ENCODE results near the gene PCBP4.

PCBP4 gene

GRCh38 chr3:51968883-51969678 lies 1.8 kb upstream of the PCBP4 start:
- H3K4me3 ChIP-seq (ENCODE audit: insufficient read depth, low read length, poor library complexity, severe bottlenecking), result no peak overlapping the region
- TF ChIP-seq, protein P1, sequence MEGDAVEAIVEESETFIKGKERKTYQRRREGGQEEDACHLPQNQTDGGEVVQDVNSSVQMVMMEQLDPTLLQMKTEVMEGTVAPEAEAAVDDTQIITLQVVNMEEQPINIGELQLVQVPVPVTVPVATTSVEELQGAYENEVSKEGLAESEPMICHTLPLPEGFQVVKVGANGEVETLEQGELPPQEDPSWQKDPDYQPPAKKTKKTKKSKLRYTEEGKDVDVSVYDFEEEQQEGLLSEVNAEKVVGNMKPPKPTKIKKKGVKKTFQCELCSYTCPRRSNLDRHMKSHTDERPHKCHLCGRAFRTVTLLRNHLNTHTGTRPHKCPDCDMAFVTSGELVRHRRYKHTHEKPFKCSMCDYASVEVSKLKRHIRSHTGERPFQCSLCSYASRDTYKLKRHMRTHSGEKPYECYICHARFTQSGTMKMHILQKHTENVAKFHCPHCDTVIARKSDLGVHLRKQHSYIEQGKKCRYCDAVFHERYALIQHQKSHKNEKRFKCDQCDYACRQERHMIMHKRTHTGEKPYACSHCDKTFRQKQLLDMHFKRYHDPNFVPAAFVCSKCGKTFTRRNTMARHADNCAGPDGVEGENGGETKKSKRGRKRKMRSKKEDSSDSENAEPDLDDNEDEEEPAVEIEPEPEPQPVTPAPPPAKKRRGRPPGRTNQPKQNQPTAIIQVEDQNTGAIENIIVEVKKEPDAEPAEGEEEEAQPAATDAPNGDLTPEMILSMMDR (IDR thresholded peaks at IDR 0.05; ENCODE audit: insufficient read depth, low read length, poor library complexity, severe bottlenecking), result no peak
- TF ChIP-seq EZH2phosphoT487 (conservative IDR thresholded peaks at IDR 0.05; ENCODE audit: low read length), result no peak
- H3K9ac ChIP-seq (ENCODE audit: low read length), result no peak overlapping the region
- peaks cover 5% of the 10 kb centered on the region; the same call in 1 of the 2 replicates for H3K79me2 ChIP-seq (ENCODE audit: insufficient read depth, low read length)
- H3K9me2 ChIP-seq (replicated peaks; ENCODE audit: insufficient read depth, low read length), result no peaks in the 10 kb centered on the region
- H3K27me3 ChIP-seq (ENCODE audit: low read length), result no peaks in the 10 kb centered on the region
- no peak overlapping the region for H3K4me2 ChIP-seq (ENCODE audit: low read depth, low read length, poor library complexity, severe bottlenecking)
- no peaks in the 10 kb centered on the region for H4K20me1 ChIP-seq (ENCODE audit: low read depth, low read length)
- H3K27ac ChIP-seq (ENCODE audit: low read depth, low read length), result 0 out of 2 replicates have a peak overlapping the region, but pooled peaks have one; percentile 15
- H3K9me3 ChIP-seq (ENCODE audit: insufficient read depth, low read length), result no peaks in the 10 kb centered on the region
- H3F3A ChIP-seq (ENCODE audit: insufficient read depth), result 0 out of 2 replicates have a peak, but pooled peaks cover 7% of the 10 kb centered on the region
- no peaks in the 10 kb centered on the region for H3K36me3 ChIP-seq (ENCODE audit: low read length)
- no peak overlapping the region for H2AFZ ChIP-seq (ENCODE audit: low read depth, low read length, severe bottlenecking)

DNA sequence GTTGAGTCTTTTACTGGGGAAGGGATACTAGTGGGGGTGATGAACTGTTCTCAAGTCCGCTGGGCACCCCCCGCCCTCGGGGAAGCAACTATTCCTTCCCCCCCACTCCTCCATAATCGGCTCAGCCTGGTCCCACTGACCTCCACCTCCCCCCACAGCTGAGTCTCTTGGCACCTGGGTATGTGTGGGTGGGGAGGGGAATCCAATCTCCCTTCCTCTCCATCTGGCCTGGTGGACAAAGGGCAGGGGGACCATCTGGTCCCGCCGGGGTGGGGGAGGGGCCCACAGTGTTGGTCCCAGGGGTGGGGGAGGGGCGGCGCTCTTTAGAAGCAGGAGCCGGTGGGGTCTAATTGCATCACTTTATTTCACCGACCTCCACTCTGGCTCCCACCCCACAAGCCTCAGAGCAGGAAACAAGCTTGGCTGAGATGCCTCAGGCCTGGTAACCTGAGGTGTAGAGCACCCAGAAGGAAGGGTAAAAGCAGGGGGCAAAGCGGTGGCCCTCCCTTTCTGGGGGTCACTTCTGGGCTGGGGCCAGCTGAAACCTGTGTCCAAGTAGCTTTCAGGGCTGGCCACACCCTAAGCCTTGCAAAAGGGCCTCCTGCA lies 1.0 kb upstream of the PCBP4 start:
- Histone ChIP-seq H3K36me3 (ENCODE audit: low read length) (no peaks in the 10 kb centered on the region), H3K9me3 (ENCODE audit: insufficient read depth, low read length) (no peaks in the 10 kb centered on the region), H4K20me1 (ENCODE audit: low read depth, low read length) (no peaks in the 10 kb centered on the region), H3K4me2 (ENCODE audit: low read depth, low read length, poor library complexity, severe bottlenecking) (peak overlapping the region; percentile 75), H2AFZ (ENCODE audit: low read depth, low read length, severe bottlenecking) (peak overlapping the region; percentile 42), H3K27me3 (ENCODE audit: low read length) (no peaks in the 10 kb centered on the region), H3K4me3 (ENCODE audit: insufficient read depth, low read length, poor library complexity, severe bottlenecking) (peak overlapping the region; percentile 56), H3F3A (ENCODE audit: insufficient read depth) (0 out of 2 replicates have a peak, but pooled peaks cover 7% of the 10 kb centered on the region), H3K9ac (ENCODE audit: low read length) (peak overlapping the region; percentile 62), H3K27ac (ENCODE audit: low read depth, low read length) (0 out of 2 replicates have a peak overlapping the region, but pooled peaks have one; percentile 32), H3K9me2 (replicated peaks; ENCODE audit: insufficient read depth, low read length) (no peaks in the 10 kb centered on the region), H3K79me2 (ENCODE audit: insufficient read depth, low read length) (no peaks in the 10 kb centered on the region)
- TF ChIP-seq, protein P1 (IDR thresholded peaks at IDR 0.05; ENCODE audit: insufficient read depth, low read length, poor library complexity, severe bottlenecking), result no peak
- no peak for TF ChIP-seq EZH2phosphoT487 (conservative IDR thresholded peaks at IDR 0.05; ENCODE audit: low read length)

DNA sequence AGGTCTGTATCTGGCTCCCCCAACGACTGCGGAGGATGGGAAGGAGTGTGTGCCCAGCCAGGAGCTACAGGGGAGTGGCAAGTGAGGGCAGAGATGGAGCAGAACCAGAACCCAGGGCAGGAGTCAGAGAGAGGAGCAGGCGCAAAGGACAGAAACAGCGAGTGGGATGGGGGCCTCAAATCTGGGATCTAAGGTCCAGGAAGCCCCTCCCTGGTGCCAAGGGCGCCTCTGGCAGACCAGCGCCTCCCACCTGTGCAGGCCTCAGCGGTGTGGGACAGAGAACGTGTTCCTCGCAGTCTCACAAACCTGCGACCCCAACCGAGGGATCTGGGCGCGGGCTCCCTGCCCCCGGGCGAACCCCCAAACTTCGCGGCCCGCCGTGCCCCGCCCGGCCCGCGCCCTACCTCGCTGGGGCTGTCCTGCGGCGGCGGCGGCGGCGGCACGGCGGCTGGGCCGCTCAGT lies 301 bp downstream of the PCBP4 start:
- Histone ChIP-seq H3K9me2 (replicated peaks; ENCODE audit: insufficient read depth, low read length) (no peaks in the 10 kb centered on the region), H3F3A (ENCODE audit: insufficient read depth) (0 out of 2 replicates have a peak, but pooled peaks cover 7% of the 10 kb centered on the region), H3K4me2 (ENCODE audit: low read depth, low read length, poor library complexity, severe bottlenecking) (peak overlapping the region; percentile 61), H3K9me3 (ENCODE audit: insufficient read depth, low read length) (no peaks in the 10 kb centered on the region), H3K79me2 (ENCODE audit: insufficient read depth, low read length) (no peaks in the 10 kb centered on the region), H3K27ac (ENCODE audit: low read depth, low read length) (no peak overlapping the region), H4K20me1 (ENCODE audit: low read depth, low read length) (no peaks in the 10 kb centered on the region), H3K36me3 (ENCODE audit: low read length) (no peaks in the 10 kb centered on the region), H3K27me3 (ENCODE audit: low read length) (no peaks in the 10 kb centered on the region), H3K9ac (ENCODE audit: low read length) (peak overlapping the region; percentile 57), H2AFZ (ENCODE audit: low read depth, low read length, severe bottlenecking) (no peak overlapping the region), H3K4me3 (ENCODE audit: insufficient read depth, low read length, poor library complexity, severe bottlenecking) (peak overlapping the region; percentile 41)
- no peak for TF ChIP-seq EZH2phosphoT487 (conservative IDR thresholded peaks at IDR 0.05; ENCODE audit: low read length)
- TF ChIP-seq, protein P1 (IDR thresholded peaks at IDR 0.05; ENCODE audit: insufficient read depth, low read length, poor library complexity, severe bottlenecking), result no peak
